Measurements from ENCODE around the gene CATSPERB. TPM values are rescaled to one million over a fixed set of nuclear protein-coding genes. Genes with fewer than 3 reads are reported as not detected.
"Not testable (repeated sequence)": the region's sequence is repeated elsewhere in the genome, so short reads cannot be mapped to it uniquely, and the experiment has no call there.

CATSPERB gene
- total RNA-seq, 1 experiment from 2014 or later = not detected

- Histone ChIP-seq H3K4me3 (no peak overlapping the region), H3K27me3 (replicated peaks) (no peaks in the 10 kb centered on the region), H3K27ac (no peak overlapping the region), H3K36me3 (no peaks in the 10 kb centered on the region), H3K4me1 (replicated peaks) (no peaks in the 10 kb centered on the region), H3K9me3 (replicated peaks) (no peaks in the 10 kb centered on the region)
- DNase-seq (ENCODE audit: low read depth in 1 of 2, low spot score in 2 of 2) = no peak
Measured at GRCh38 chr14:91607322-91608047, 124.4 kb downstream of the CATSPERB start.

GRCh38 chr14:91606851-91607250 is 125.0 kb downstream of the CATSPERB start:
- no peak overlapping the region for H3K4me3 ChIP-seq
- no peaks in the 10 kb centered on the region for H3K9me3 ChIP-seq (replicated peaks)
- no peaks in the 10 kb centered on the region for H3K27me3 ChIP-seq (replicated peaks)
- H3K4me1 ChIP-seq (replicated peaks) = no peaks in the 10 kb centered on the region
- H3K27ac ChIP-seq = no peak overlapping the region
- no peaks in the 10 kb centered on the region for H3K36me3 ChIP-seq
- no peak for DNase-seq (ENCODE audit: low read depth in 1 of 2, low spot score in 2 of 2)

- H3K4me1 ChIP-seq (replicated peaks); H3K36me3 ChIP-seq; H3K9me3 ChIP-seq (replicated peaks); H3K4me3 ChIP-seq; H3K27ac ChIP-seq; DNase-seq (ENCODE audit: low read depth in 1 of 2, low spot score in 2 of 2); H3K27me3 ChIP-seq (replicated peaks): not testable (repeated sequence)
Measured at GRCh38 chr14:91604611-91605010, 127.3 kb downstream of the CATSPERB start.

GRCh38 chr14:91599994-91600393 is 131.9 kb downstream of the CATSPERB start:
- H3K9me3 ChIP-seq (replicated peaks) = no peaks in the 10 kb centered on the region
- H3K4me3 ChIP-seq = no peak overlapping the region
- H3K4me1 ChIP-seq (replicated peaks) = no peaks in the 10 kb centered on the region
- no peaks in the 10 kb centered on the region for H3K27me3 ChIP-seq (replicated peaks)
- no peak overlapping the region for H3K27ac ChIP-seq
- no peaks in the 10 kb centered on the region for H3K36me3 ChIP-seq
- DNase-seq (ENCODE audit: low read depth in 1 of 2, low spot score in 2 of 2) = no peak

GRCh38 chr14:91595736-91596135 is 136.2 kb downstream of the CATSPERB start:
- DNase-seq (ENCODE audit: low read depth in 1 of 2, low spot score in 2 of 2) = no peak
- Histone ChIP-seq H3K9me3 (replicated peaks) (no peaks in the 10 kb centered on the region), H3K4me3 (no peak overlapping the region), H3K4me1 (replicated peaks) (no peaks in the 10 kb centered on the region), H3K27ac (no peak overlapping the region), H3K27me3 (replicated peaks) (no peaks in the 10 kb centered on the region), H3K36me3 (no peaks in the 10 kb centered on the region)

GRCh38 chr14:91593957-91594356 is 137.9 kb downstream of the CATSPERB start:
- H3K27ac ChIP-seq; H3K9me3 ChIP-seq (replicated peaks); H3K4me1 ChIP-seq (replicated peaks); DNase-seq (ENCODE audit: low read depth in 1 of 2, low spot score in 2 of 2); H3K27me3 ChIP-seq (replicated peaks); H3K36me3 ChIP-seq; H3K4me3 ChIP-seq: not testable (repeated sequence)

- no peak for DNase-seq (ENCODE audit: low read depth in 1 of 2, low spot score in 2 of 2)
- no peaks in the 10 kb centered on the region for H3K36me3 ChIP-seq
- no peaks in the 10 kb centered on the region for H3K27me3 ChIP-seq (replicated peaks)
- no peak overlapping the region for H3K4me3 ChIP-seq
- H3K4me1 ChIP-seq (replicated peaks) = no peaks in the 10 kb centered on the region
- no peak overlapping the region for H3K27ac ChIP-seq
- no peaks in the 10 kb centered on the region for H3K9me3 ChIP-seq (replicated peaks)
Measured at GRCh38 chr14:91586410-91586809, 145.5 kb downstream of the CATSPERB start.

- H3K27ac ChIP-seq = no peak overlapping the region
- H3K9me3 ChIP-seq (replicated peaks) = no peaks in the 10 kb centered on the region
- H3K27me3 ChIP-seq (replicated peaks) = no peaks in the 10 kb centered on the region
- H3K4me1 ChIP-seq (replicated peaks) = no peaks in the 10 kb centered on the region
- H3K4me3 ChIP-seq = no peak overlapping the region
- no peaks in the 10 kb centered on the region for H3K36me3 ChIP-seq
- DNase-seq (ENCODE audit: low read depth in 1 of 2, low spot score in 2 of 2) = no peak
Measured at GRCh38 chr14:91585856-91586255, 146.0 kb downstream of the CATSPERB start.

GRCh38 chr14:91582761-91583160 is 149.1 kb downstream of the CATSPERB start:
- Histone ChIP-seq H3K9me3 (replicated peaks) (no peaks in the 10 kb centered on the region), H3K4me1 (replicated peaks) (no peaks in the 10 kb centered on the region), H3K4me3 (no peak overlapping the region), H3K36me3 (no peaks in the 10 kb centered on the region), H3K27ac (no peak overlapping the region), H3K27me3 (replicated peaks) (no peaks in the 10 kb centered on the region)
- DNase-seq (ENCODE audit: low read depth in 1 of 2, low spot score in 2 of 2) = no peak

GRCh38 chr14:91580876-91581577 is 150.9 kb downstream of the CATSPERB start:
- H3K4me1 ChIP-seq (replicated peaks) = no peaks in the 10 kb centered on the region
- DNase-seq (ENCODE audit: low read depth in 1 of 2, low spot score in 2 of 2) = no peak
- H3K9me3 ChIP-seq (replicated peaks) = no peaks in the 10 kb centered on the region
- H3K27ac ChIP-seq = no peak overlapping the region
- no peaks in the 10 kb centered on the region for H3K36me3 ChIP-seq
- no peak overlapping the region for H3K4me3 ChIP-seq
- H3K27me3 ChIP-seq (replicated peaks) = no peaks in the 10 kb centered on the region

GRCh38 chr14:91577632-91578233 is 154.2 kb downstream of the CATSPERB start:
- Histone ChIP-seq H3K36me3 (no peaks in the 10 kb centered on the region), H3K4me3 (no peak overlapping the region), H3K27me3 (replicated peaks) (peaks cover 10% of the 10 kb centered on the region), H3K9me3 (replicated peaks) (no peaks in the 10 kb centered on the region), H3K4me1 (replicated peaks) (no peaks in the 10 kb centered on the region), H3K27ac (no peak overlapping the region)
- DNase-seq (ENCODE audit: low read depth in 1 of 2, low spot score in 2 of 2) = no peak

GRCh38 chr14:91575469-91576208 is 156.2 kb downstream of the CATSPERB start:
- H3K27ac ChIP-seq = no peak overlapping the region
- no peaks in the 10 kb centered on the region for H3K36me3 ChIP-seq
- H3K27me3 ChIP-seq (replicated peaks) = peaks cover 10% of the 10 kb centered on the region
- no peaks in the 10 kb centered on the region for H3K9me3 ChIP-seq (replicated peaks)
- H3K4me3 ChIP-seq = no peak overlapping the region
- no peak for DNase-seq (ENCODE audit: low read depth in 1 of 2, low spot score in 2 of 2)
- no peaks in the 10 kb centered on the region for H3K4me1 ChIP-seq (replicated peaks)

GRCh38 chr14:91573894-91574837 is 157.7 kb downstream of the CATSPERB start:
- H3K9me3 ChIP-seq (replicated peaks) = no peaks in the 10 kb centered on the region
- no peaks in the 10 kb centered on the region for H3K4me1 ChIP-seq (replicated peaks)
- peaks cover 10% of the 10 kb centered on the region for H3K27me3 ChIP-seq (replicated peaks)
- H3K36me3 ChIP-seq = no peaks in the 10 kb centered on the region
- no peak overlapping the region for H3K4me3 ChIP-seq
- H3K27ac ChIP-seq = no peak overlapping the region
- DNase-seq (ENCODE audit: low read depth in 1 of 2, low spot score in 2 of 2) = no peak
